Ovary (tissue), 9 donors: ENCODE measurements around the gene RAPGEF4. TPM values are rescaled to one million over a fixed set of nuclear protein-coding genes. Genes with fewer than 3 reads are reported as not detected.

Experiments
- DNase-seq, 5 donors: peaks; one replicate each; pipeline ENCODE4 v3.0.0-alpha.2; 2019 to 2020
- H3K27ac ChIP-seq, 2 donors: fragments of 200-600 bp; one replicate each; pipeline versions ENCODE4 v1.5.1 to v1.8.0; 2019 to 2022
- H3K27me3 ChIP-seq: fragments of 200-600 bp; one replicate; pipeline ENCODE4 v1.8.0; 2022
- H3K36me3 ChIP-seq: fragments of 200-600 bp; sonication (generic); one replicate; pipeline ENCODE4 v1.5.1; 2019
- H3K4me1 ChIP-seq: one replicate; pipeline ENCODE4 v1.8.1; 2013; ENCODE audit warnings: mild to moderate bottlenecking, moderate library complexity; ENCODE audit not compliant: insufficient read depth
- H3K4me3 ChIP-seq: fragments of 200-600 bp; sonication (generic); one replicate; pipeline ENCODE4 v1.5.1; 2017
- H3K9me3 ChIP-seq, 2 donors: fragments of 200-600 bp in 1 of 2; sonication (generic) in 1 of 2; one replicate each; pipeline versions ENCODE4 v1.5.1 to v1.8.1; 2013 to 2019; ENCODE audit warnings: mild to moderate bottlenecking in 1 of 2, moderate library complexity in 1 of 2
- EP300 ChIP-seq: sonication (generic); formaldehyde crosslinking; IDR thresholded peaks from one replicate; pipeline ENCODE4 v1.6.1; 2017; ENCODE audit warnings: antibody characterized with exemption
- POLR2A ChIP-seq: fragments of 450-650 bp; IDR thresholded peaks from one replicate; pipeline ENCODE4 v1.6.1; 2017; ENCODE audit warnings: antibody characterized with exemption, mild to moderate bottlenecking, moderate library complexity
- WGBS, 3 donors: extraction: QIAGEN DNeasy Blood & Tissue Kit in 1 of 3; methylation state at CpG; one replicate each; pipeline versions ENCODE4 v1.1.5 to v1.1.7; 2013 to 2017; 5-methylcytosine and 5-hydroxymethylcytosine counted together
- intact Hi-C, 4 donors: fragments of 100-400 bp; cut with DNase I; formaldehyde crosslinking; loops; one replicate each; pipeline versions ENCODE4 v1.11.0 to v1.15.1; 2022 to 2023
- polyA plus RNA-seq, 2 donors: library from polyadenylated mRNA; stranded (reverse); fragments of 200-250 nt in 1 of 2; fragments of 350-450 nt in 1 of 2; fragmentation: Illumina TruSeq in 1 of 2; extraction: RNeasy Lipid Tissue Mini Kit (QIAGEN cat#74804) in 1 of 2; gene quantifications; one replicate each; pipeline ENCODE4 v1.2.3, GENCODE V29; 2013 to 2014
- total RNA-seq, 7 donors: library from RNA; depleted of rRNA in 2 of 7; stranded (reverse); fragments of >200 nt in 2 of 7; fragmentation: NEBNext Ultra II Directional in 3 of 7; extraction: Animal tissue kit (Norgen Biotek cat#: 25700) in 3 of 7; gene quantifications; one replicate each; pipeline versions ENCODE4 v1.1.0 to v1.2.4, GENCODE V29; 2016 to 2023
- TF ChIP-seq, protein P1 (sequence below), 3 donors: fragments of 450-650 bp in 2 of 3; fragments of 200-600 bp in 1 of 3; IDR thresholded peaks; one replicate each; pipeline versions ENCODE4 v1.5.1 to v1.8.0; 2016 to 2022; ENCODE audit warnings: antibody characterized with exemption in 3 of 3, mild to moderate bottlenecking in 1 of 3
- donor health status: DM: no; HTN: no; CAD: no; lungs with moderate emphysema.
- donor health status: DM: no; HTN: no; CAD: no.
- donor health status: Bipolar disorder and iron deficiency.
- donor health status: DM: yes; HTN: yes; CAD: no.
- donor health status: DM: no; HTN: no; CAD: no.
- donor health status: DM: yes; HTN: yes; CAD: no.

RAPGEF4 gene
- total and polyA plus RNA-seq, 9 donors: 6.8 to 24.6 (median 8.3) TPM

DNA sequence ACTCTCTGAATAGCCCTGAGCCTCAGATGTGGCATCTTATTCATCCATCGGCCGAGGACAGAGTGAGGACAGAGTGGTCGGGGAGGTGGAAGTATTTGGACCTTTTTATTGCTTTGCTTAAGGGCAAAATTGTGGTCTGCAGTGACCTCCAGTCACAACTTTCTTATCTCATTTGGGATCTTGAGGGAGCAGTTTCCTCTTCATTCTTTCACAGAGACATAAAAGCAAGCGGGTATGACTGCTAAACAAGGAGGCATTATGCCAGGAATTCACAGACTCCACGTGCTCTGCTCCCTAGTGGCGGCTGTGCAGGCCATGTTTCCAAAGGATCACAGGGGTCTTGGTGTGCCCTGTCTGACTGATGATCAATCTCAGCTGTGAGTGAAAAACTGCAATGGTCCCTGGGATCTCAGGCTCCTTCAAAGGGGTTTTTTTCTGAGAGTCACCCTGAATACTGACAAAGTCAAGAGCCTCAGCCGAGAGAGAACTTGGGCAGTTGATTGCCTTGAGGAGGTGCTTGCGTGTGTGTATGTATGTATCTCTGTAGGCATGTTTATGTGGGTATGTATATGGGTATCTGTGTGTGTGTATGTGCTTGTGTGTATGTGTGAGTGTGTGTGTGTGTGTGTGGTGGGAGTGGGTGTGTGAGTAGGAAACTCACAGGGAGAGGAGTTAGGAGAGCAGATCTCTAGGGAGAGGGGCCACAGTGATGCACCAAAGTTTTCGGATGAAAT lies 47.7 kb downstream of the RAPGEF4 start:
- H3K9me3 ChIP-seq: no peaks in the 10 kb centered on the region
- intact Hi-C loops: no loop called here
- no peaks in the 10 kb centered on the region for H3K27me3 ChIP-seq
- TF ChIP-seq POLR2A: no peak
- TF ChIP-seq, protein P1, sequence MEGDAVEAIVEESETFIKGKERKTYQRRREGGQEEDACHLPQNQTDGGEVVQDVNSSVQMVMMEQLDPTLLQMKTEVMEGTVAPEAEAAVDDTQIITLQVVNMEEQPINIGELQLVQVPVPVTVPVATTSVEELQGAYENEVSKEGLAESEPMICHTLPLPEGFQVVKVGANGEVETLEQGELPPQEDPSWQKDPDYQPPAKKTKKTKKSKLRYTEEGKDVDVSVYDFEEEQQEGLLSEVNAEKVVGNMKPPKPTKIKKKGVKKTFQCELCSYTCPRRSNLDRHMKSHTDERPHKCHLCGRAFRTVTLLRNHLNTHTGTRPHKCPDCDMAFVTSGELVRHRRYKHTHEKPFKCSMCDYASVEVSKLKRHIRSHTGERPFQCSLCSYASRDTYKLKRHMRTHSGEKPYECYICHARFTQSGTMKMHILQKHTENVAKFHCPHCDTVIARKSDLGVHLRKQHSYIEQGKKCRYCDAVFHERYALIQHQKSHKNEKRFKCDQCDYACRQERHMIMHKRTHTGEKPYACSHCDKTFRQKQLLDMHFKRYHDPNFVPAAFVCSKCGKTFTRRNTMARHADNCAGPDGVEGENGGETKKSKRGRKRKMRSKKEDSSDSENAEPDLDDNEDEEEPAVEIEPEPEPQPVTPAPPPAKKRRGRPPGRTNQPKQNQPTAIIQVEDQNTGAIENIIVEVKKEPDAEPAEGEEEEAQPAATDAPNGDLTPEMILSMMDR (IDR thresholded peaks at IDR 0.05): no peak
- no peak for TF ChIP-seq EP300
- peak in 1 of 5 donors; percentile 17 for DNase-seq
- WGBS, 3 donors: 39 to 48% (median 46%) methylated on average over 9 of the region's 9 CpGs
- H3K27ac ChIP-seq: no peak overlapping the region
- no peaks in the 10 kb centered on the region for H3K36me3 ChIP-seq
- no peaks in the 10 kb centered on the region for H3K4me1 ChIP-seq
- H3K4me3 ChIP-seq: no peak overlapping the region

DNA sequence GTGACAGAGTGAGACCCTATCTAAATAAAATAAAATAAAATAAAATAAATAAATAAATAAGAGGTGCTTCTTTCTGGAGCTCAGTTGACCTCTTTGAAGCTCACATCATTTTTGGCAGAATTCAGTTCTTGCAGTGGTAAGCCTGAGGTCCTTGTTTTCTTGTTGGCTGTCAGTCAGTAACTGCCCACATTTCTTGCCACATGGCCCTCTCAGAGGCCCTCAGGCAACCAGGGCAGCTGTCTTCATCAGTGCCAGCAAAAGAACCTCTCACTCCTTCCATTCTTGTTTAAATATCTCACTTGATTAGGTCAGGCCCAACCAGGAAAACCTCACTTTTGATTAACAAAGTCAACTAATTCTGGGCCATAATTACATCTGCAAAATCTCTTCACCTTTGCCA lies 53.2 kb downstream of the RAPGEF4 start:
- intact Hi-C loops: no loop called here
- no peak for DNase-seq
- Histone ChIP-seq H3K27me3 (no peaks in the 10 kb centered on the region), H3K4me1 (no peaks in the 10 kb centered on the region), H3K36me3 (no peaks in the 10 kb centered on the region), H3K9me3 (no peaks in the 10 kb centered on the region), H3K27ac (no peak overlapping the region), H3K4me3 (no peak overlapping the region)
- TF ChIP-seq EP300: no peak
- TF ChIP-seq, protein P1 (IDR thresholded peaks at IDR 0.05): no peak
- no peak for TF ChIP-seq POLR2A

DNA sequence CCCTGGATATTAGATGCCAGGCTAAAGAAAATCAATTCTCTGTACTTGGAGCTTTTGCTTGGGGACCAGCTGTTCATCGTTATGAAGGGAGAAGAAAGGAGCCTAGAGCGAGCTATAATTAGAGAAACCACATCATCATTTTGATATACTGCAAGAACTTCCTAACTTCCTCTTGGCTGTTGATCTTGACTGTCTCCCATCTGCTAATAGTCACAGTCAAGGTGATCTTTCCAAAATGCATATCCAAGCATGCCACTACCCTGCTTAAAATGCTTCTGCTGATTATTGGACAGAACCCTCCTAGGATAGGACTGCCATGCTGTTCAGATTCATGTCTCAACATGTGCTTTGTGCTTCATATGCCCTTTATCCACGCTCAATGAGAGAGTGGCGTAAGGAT lies 54.8 kb downstream of the RAPGEF4 start:
- no peaks in the 10 kb centered on the region for H3K27me3 ChIP-seq
- no peak for TF ChIP-seq EP300
- TF ChIP-seq, protein P1 (IDR thresholded peaks at IDR 0.05): no peak
- no peak for TF ChIP-seq POLR2A
- intact Hi-C loops: no loop called here
- no peak overlapping the region for H3K27ac ChIP-seq
- H3K4me3 ChIP-seq: no peak overlapping the region
- DNase-seq: no peak
- no peaks in the 10 kb centered on the region for H3K9me3 ChIP-seq
- no peaks in the 10 kb centered on the region for H3K36me3 ChIP-seq
- H3K4me1 ChIP-seq: no peaks in the 10 kb centered on the region
- WGBS, 3 donors: 55 to 69% (median 64%) methylated on average over 4 of the region's 4 CpGs

DNA sequence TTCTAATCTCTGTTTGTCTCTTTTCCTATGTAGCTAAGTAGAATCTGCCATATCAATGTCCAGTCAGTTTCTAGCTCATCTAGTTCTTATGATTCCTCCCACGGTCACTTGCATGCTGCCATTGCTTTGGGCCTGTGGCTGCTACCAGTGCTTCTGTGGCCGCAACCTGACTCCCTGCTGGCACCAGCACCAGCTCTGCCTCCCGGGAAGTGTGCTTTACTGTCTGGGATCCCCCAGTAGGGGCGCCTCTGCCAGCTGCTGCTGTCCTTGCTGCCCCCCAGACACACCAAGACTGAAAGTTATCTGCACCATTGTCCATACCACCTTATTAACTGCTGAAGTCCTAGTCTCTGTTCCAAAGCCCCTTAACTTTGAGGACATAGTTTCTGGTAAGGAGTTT lies 56.3 kb downstream of the RAPGEF4 start:
- Histone ChIP-seq H3K27me3 (no peaks in the 10 kb centered on the region), H3K4me3 (no peak overlapping the region), H3K9me3 (no peaks in the 10 kb centered on the region), H3K27ac (no peak overlapping the region), H3K4me1 (no peaks in the 10 kb centered on the region), H3K36me3 (no peaks in the 10 kb centered on the region)
- TF ChIP-seq POLR2A (no peak), EP300 (no peak)
- TF ChIP-seq, protein P1 (IDR thresholded peaks at IDR 0.05): no peak
- DNase-seq: no peak
- intact Hi-C loops: no loop called here
- 80 to 83% (median 81%) methylated on average over 4 of the region's 4 CpGs for WGBS, 3 donors
